ENCODE data around the gene CGN. TPM values are rescaled to one million over a fixed set of nuclear protein-coding genes. Genes with fewer than 3 reads are reported as not detected.

Gene CGN
- total RNA-seq, 1 experiment from 2014 or later = 30.9 TPM

GRCh38 chr1:151491641-151492040 lies 19.5 kb upstream of the CGN start:
- H2BK12ac ChIP-seq (ENCODE audit: insufficient read length, low read depth, low read length) = no peak overlapping the region
- no peak overlapping the region for H2AFZ ChIP-seq (ENCODE audit: low read length)
- Mint-ChIP-seq H3K4me3 (no peak overlapping the region), H3K27ac (no peak overlapping the region), H3K36me3 (ENCODE audit: insufficient read depth in 1 of 3, low read depth in 3 of 3) (no peaks in the 10 kb centered on the region), H3K27me3 (ENCODE audit: low read depth) (peaks cover 3% of the 10 kb centered on the region), H3K4me1 (peaks cover 4 to 6% of the 10 kb centered on the region in 2 experiments; a peak in 3 of 4 replicates), H3K9me3 (no peaks in the 10 kb centered on the region; a peak in 1 of 5 replicates)
- H3K79me2 ChIP-seq (ENCODE audit: insufficient read depth, low read length) = no peaks in the 10 kb centered on the region
- no peak overlapping the region for H3K56ac ChIP-seq (ENCODE audit: insufficient read length, low read depth, low read length)
- H3K9me3 ChIP-seq (ENCODE audit: control insufficient read depth, low read depth, low read length) = no peaks in the 10 kb centered on the region
- H2BK15ac ChIP-seq (ENCODE audit: low read depth, low read length) = no peak overlapping the region
- TF ChIP-seq CTCF (conservative IDR thresholded peaks at IDR 0.05) = no peak
- no peak overlapping the region for H3K23ac ChIP-seq (ENCODE audit: insufficient read length, low read depth, low read length)
- no peak overlapping the region for H4K8ac ChIP-seq (replicated peaks; ENCODE audit: insufficient read length, low read depth, low read length)
- no peaks in the 10 kb centered on the region for H4K20me1 ChIP-seq (ENCODE audit: control insufficient read depth, insufficient read depth, insufficient read length)
- no peak overlapping the region for H3K4ac ChIP-seq (ENCODE audit: low read depth, low read length)
- no peak overlapping the region for H4K5ac ChIP-seq (ENCODE audit: insufficient read length, low read depth, low read length)
- no peaks in the 10 kb centered on the region for H3K27me3 ChIP-seq (ENCODE audit: insufficient read depth, low read length)
- no peak overlapping the region for H3K14ac ChIP-seq (ENCODE audit: insufficient read depth, low read length)
- no peak overlapping the region for H3T11ph ChIP-seq (ENCODE audit: low read length)
- H3K4me2 ChIP-seq (ENCODE audit: insufficient read depth, insufficient read length, low read length) = no peak overlapping the region
- H3K18ac ChIP-seq (ENCODE audit: insufficient read length, low read depth, low read length) = no peak overlapping the region
- no peak overlapping the region for H3K9ac ChIP-seq (ENCODE audit: extremely low read depth, insufficient read length, low read length)
- no peak for DNase-seq
- WGBS (ENCODE audit: extremely low coverage, insufficient read length, low lambda C conversion rate) = no CpG with 5 or more reads among the region's 5 CpGs
- H3K23me2 ChIP-seq (ENCODE audit: insufficient read length, low read depth, low read length, poor library complexity, severe bottlenecking) = no peaks in the 10 kb centered on the region
- no peak overlapping the region for H2BK5ac ChIP-seq (ENCODE audit: insufficient read length, low read length)
- H3K4me1 ChIP-seq (ENCODE audit: insufficient read depth, low read length) = no peaks in the 10 kb centered on the region
- H3K27ac ChIP-seq (ENCODE audit: insufficient read length, low read depth, low read length) = no peak overlapping the region
- no peaks in the 10 kb centered on the region for H3K79me1 ChIP-seq (ENCODE audit: insufficient read depth, low read depth, low read length, poor library complexity, severe bottlenecking)
- H2AK5ac ChIP-seq (ENCODE audit: insufficient read length, low read length) = no peak overlapping the region
- H4K91ac ChIP-seq (ENCODE audit: insufficient read length, low read depth, low read length) = no peak overlapping the region
- H2BK120ac ChIP-seq (ENCODE audit: low read depth, low read length, poor library complexity, severe bottlenecking) = no peak overlapping the region
- no peak overlapping the region for H2BK20ac ChIP-seq (ENCODE audit: low read depth, low read length, poor library complexity, severe bottlenecking)
